GM18526 (cell line): Measurements from ENCODE around the gene KRTAP10-7.

ENCODE experiments used
- POLR2A ChIP-seq: IDR thresholded peaks from 3 replicates; pipeline ENCODE4 v1.6.1; 2011; ENCODE audit not compliant: insufficient read length; ENCODE audit errors: extremely low read depth

The KRTAP10-7 gene

DNA sequence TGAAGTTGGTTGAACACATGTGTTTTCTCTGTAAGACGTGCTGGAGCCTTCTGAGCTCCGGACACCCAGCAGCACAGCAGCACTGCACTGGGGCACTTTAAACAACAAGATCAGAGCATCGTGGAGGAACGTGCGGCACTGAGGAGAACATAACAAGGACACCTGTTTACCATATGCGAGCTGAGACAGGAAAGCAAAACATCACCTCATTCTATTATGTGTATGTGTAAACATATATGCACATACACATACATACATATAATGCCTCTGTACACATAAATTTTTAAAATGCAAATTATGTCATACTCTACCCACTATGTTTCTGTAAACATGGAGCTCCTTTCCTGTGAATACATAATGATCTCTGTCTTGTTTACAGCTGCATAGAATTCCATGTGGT lies 4.9 kb upstream of the KRTAP10-7 start:
- no peak for TF ChIP-seq POLR2A

GRCh38 chr21:44596068-44596725 lies 4.2 kb upstream of the KRTAP10-7 start:
- no peak for TF ChIP-seq POLR2A

GRCh38 chr21:44598061-44598460 lies 2.3 kb upstream of the KRTAP10-7 start:
- no peak for TF ChIP-seq POLR2A

GRCh38 chr21:44599264-44600029 lies 950 bp upstream of the KRTAP10-7 start:
- no peak for TF ChIP-seq POLR2A

- no peak for TF ChIP-seq POLR2A
Observed at GRCh38 chr21:44601596-44602462, 1.4 kb downstream of the KRTAP10-7 start.

DNA sequence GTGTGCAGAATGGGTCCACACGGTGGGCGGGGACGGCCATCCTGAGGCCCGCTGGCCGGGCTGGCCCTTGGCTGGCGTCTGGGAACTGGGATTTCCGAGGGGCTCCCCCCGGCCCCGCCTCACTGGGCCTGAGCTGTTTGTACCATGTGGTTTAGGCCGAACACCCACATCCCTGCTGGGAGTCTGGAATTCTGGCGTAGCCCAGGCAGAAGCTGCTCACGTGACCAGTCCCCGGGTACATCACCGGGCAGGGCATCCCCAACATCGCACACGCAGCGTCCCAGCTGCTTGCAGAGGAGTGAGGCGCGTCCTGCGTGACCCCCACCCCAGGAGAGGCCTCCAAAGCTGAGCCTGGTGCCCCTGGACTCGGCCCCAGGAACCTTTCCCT lies 2.1 kb downstream of the KRTAP10-7 start:
- TF ChIP-seq POLR2A, result no peak

- no peak for TF ChIP-seq POLR2A
Observed at GRCh38 chr21:44603109-44603875, 2.9 kb downstream of the KRTAP10-7 start.

DNA sequence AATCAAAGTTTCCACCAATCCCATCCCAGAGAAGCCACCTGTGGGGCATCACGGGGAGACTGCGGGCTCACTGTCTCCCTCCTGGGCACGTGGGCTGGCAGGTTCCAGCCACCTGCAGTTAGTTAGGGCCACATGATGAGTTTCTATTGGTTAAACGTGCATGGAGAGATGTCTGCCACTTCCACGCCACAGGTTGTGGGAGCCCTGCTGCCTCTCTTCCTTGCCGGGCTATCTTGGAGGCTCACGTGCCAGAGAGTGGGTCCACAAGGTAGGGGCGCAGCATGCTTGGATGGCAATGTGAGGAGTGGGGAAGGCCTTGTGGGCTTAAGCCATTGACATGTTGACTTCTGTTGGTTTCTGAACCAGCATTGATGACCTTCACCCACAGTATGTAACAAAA lies 3.5 kb downstream of the KRTAP10-7 start:
- no peak for TF ChIP-seq POLR2A

- no peak for TF ChIP-seq POLR2A
Observed at GRCh38 chr21:44606495-44606894, 6.1 kb downstream of the KRTAP10-7 start.

DNA sequence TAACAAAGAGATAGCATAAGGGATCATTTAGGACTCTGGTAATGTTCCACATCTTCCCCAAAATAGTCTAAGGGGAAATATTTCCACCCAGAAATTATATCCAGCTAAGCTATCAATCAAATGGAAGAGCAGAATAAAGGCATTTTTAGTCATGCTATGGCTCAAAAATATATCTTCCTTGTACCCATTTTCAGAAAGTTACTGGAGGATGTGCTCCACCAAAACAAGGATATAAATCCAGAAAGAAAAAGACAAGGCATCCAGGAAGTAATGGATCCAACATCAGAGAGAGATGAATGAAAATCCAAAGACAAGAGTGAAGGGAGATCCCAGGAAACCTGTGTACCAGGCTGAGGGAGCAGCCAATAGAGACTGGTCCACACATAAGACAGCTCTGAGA lies 8.8 kb downstream of the KRTAP10-7 start:
- TF ChIP-seq POLR2A, result no peak

GRCh38 chr21:44611551-44611950 lies 11.2 kb downstream of the KRTAP10-7 start:
- no peak for TF ChIP-seq POLR2A

GRCh38 chr21:44612029-44612486 lies 11.7 kb downstream of the KRTAP10-7 start, which contains the start of gene KRTAP10-8:
TSS of gene KRTAP10-8 (plus strand) at chr21:44612079. CDS start at chr21:44612101, 22 bp downstream.
- no peak for TF ChIP-seq POLR2A

DNA sequence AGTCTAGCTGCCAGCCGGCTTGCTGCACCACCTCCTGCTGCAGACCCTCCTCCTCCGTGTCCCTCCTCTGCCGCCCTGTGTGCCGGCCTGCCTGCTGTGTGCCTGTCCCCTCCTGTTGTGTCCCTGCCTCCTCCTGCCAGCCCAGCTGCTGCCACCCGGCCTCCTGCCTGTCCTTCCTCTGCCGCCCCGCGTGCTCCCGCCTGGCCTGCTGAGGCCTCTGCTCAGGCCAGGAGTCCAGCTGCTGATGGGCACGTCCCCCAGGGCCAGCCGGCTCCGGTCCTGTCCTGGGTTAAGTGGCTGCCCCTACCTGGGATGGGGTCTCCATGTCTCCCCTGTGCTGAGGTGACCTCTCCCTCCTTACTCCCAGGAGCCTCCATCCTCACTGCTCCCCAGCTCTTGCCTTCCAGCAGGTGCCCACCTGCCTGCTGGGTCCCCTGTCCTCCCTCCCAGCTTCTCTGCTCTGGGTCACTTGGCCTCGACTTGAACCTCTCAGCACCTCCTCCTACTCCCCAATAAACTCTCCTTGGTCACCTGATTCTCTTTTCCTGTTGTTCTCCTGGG lies 12.4 kb downstream of the KRTAP10-7 start:
- no peak for TF ChIP-seq POLR2A

- TF ChIP-seq POLR2A, result no peak
Observed at GRCh38 chr21:44613386-44614155, 13.2 kb downstream of the KRTAP10-7 start.

DNA sequence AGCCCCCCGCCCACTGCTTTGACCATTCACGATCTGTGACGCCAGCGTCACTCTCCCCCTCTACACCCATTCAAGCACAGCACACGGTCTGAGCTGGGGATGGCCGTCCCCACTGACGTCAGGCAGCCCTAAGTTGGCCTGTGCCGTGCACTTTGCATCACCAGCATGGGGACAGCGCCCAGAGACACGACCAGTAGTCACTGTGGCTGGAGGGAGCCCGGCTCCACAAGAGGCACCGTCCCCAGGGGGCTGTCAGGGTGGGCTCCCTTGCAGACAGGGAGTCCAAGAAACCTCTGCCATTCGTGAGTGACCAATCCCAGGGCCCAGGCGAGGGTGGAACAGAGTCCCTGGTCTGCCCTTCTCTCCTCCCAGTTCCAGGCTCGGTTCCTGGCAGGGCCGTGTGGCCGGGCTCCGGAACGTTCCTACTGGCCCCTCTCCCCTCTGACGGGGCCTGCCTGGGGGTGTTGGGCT lies 13.8 kb downstream of the KRTAP10-7 start:
- TF ChIP-seq POLR2A, result no peak
